ENCODE results near the gene RBM6.

The RBM6 gene

GRCh38 chr3:50124800-50125178 lies 184.8 kb downstream of the RBM6 start:
- no peak for DNase-seq

- no peak for DNase-seq
Measured at GRCh38 chr3:50125541-50126286, 185.8 kb downstream of the RBM6 start.

- DNase-seq = no peak
Measured at GRCh38 chr3:50126287-50127211, 186.6 kb downstream of the RBM6 start.
